HG03469 (cell line): ENCODE data around the gene PGAM2.

ENCODE experiments used
- ATAC-seq: cut with Tn5 transposase; IDR thresholded peaks from one replicate; pipeline ENCODE4 v1.9.1; 2021; ENCODE audit warnings: mild to moderate bottlenecking, moderate library complexity, moderate number of reproducible peaks; ENCODE audit not compliant: unreplicated experiment

PGAM2 gene

DNA sequence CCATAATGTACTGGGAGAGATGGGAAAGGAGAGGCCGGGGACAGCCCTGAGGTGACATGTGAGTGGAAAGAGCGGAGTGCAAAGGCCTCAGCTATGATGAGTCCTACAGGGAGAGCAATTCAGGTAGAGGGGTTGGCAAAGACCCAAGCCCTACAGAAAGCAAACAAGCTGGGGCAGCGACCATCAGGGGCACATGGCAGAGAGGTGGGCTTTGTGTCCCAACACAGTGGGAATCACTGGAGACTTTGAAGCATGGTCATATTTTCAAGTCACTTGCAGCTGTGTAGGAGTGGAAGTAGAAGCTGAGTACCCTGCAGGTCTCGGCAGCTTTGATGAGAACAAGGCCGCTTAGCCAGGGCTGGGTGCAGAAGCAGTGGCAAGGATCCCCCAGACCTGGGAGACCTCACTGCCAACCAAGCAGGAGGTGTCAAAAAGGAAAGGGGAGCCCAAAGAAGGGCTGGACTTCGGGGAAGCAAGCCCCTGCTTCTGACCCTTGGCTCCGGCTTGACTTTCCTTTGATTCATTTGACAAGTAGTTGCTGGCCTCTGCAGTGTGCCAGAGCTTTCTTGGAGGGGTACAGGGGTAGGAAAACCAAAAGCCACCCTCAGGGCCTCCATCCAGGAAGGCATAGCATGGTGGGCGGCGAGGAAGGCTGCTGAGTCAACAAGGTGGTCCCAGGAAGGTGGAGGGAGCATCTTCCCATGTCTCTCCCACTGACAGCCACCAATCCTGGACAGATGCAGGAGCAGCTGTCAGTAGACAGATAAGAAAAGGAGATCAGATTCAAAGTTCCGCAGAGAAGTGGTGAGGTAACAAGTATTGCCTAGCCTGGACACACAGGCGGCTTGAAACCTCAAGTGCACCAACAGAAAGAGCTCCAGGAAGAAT, 1.9 kb upstream of the PGAM2 start:
- ATAC-seq: no peak

DNA sequence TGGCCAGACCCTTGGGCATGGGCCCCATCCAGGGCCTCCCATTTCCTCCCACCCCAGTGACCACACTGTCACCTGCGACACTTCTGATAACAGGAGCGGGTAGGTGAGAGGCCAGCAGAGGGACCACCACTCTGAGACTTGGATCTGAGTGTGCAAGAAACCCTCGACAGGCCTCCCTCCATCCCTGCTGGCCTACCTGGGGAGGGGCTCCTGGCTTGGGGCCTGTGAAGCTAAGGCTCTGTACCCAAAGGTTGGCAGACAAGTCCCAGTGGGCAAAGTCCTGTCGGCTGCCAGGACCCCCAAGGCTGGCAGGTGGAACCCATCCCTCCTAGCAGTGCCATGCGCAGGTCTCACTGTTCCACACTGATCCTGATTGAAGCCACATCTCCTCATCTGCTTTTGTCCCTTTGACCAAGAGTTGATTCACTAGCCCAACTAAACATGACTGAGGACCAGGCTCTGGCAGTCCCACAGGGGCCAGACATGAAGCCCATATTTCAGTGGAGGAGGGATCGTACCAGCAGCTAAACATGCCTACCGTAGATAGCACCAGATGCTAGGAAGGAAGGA, 1.2 kb upstream of the PGAM2 start:
- no peak for ATAC-seq

DNA sequence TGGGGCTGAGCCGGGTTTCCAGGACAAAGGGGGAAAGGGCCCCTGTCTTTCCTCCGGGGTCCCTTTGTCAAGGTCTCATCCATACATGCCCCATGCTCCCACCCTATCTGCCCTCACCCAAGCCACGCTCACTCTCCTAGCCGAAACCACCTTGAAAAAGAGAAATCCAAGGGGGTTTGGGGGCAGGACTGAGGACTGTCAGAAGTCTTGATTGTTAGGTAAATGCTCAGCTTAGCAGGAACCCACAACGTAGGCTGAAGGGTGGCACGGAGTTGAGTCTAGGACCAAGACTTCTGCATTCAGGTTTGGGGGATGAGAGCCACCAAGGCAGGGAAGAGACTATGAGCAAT, 719 bp upstream of the PGAM2 start:
- no peak for ATAC-seq

DNA sequence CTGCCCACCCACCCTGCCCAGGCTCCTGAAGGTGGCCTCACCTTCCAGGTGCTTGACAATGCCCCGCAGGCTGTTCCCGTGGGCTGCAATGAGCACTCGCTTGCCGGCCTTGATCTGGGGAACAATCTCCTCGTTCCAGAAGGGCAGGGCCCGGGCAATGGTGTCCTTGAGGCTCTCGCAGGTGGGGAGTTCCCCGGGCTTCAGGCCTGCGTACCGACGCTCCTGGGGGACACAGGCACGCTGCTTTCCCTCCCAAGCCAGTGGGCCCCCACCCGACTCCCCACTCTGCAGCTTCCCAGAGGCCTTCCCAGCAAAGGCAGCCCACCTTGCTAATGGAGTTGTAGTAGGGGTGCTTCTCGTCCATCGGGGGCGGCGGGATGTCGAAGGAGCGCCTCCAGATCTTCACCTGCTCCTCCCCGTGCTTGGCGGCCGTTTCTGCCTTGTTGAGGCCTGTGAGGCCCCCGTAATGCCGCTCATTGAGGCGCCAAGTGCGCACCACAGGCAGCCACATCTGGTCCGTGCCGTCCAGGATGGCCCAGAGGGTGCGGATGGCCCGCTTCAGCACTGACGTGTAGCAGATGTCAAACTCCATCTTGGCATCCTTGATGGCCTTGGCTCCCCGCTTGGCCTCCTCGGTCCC, 456 bp downstream of the PGAM2 start:
- no peak for ATAC-seq

DNA sequence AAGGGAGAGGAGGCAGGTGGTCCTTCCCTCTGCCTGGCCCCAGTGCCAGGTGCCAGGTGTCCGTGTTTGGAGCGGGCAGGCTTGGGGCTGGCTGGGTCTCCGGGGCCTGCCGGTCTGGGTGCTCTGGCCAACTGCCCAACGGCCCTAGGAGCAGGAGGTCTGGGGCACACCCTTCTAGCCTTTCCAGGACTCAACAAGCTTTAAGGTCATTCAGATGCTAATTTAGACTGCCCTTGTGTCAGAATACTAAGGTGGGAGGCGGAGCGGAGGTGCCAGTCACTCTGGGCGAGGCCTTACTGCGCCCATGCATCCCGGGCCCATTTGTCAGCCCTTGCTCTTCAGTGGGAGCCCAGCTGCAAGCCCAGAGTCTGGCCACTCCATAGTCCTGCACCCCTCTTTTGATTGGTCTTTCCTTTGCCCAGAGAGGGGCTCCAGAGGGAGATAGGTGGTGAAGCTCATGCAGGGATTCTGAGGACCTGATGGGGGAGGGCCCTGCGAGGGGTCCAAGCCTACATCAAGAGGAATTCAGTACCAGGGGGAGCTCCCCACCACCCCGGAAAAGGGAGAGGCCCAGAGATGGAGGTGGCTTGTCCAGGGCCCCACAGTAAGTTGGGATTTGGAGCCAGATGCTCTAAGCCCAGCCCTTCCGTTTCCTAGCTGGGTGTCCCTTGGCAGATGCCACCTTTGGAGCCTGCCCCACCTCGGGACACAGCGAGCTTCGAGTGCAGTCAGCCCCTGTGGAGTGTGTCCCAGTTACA, 1.3 kb downstream of the PGAM2 start:
- ATAC-seq: no peak

DNA sequence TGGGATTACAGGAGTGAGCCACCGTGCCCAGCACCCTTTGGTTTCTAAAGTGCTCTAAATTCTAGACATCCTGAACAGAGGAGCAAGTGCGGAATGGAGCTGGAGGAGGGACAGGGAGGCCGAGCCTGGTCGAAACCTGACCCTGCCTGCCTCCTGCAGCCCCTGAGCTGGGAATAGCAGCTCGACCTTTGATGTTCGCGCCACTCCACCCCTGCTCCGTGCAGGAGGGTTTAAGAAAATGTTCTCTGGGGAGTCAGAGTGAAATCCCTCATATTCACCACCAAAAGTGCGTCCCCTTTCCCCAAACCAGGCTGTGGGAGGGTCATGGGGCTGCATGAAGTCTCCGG, 1.8 kb downstream of the PGAM2 start:
- ATAC-seq: no peak

DNA sequence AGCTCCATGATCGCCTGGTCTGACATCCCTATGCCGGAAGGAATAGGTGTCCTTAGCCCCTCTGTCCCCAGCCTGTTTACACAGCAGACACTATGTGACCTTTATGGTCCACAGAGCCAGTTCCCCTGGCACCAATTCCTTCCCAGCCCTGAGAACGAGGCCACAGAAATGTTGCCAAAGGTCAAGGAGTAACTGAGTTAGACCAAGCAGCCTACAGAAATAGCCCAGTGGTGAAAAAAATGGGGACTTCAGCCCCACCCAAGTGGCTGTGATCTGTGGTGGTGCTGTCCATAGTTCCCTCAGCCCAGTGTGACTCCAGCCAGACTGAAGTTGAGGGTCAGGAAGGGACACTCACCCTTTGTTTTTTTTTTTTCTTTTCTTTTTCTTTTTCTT, 2.5 kb downstream of the PGAM2 start:
- ATAC-seq: no peak

DNA sequence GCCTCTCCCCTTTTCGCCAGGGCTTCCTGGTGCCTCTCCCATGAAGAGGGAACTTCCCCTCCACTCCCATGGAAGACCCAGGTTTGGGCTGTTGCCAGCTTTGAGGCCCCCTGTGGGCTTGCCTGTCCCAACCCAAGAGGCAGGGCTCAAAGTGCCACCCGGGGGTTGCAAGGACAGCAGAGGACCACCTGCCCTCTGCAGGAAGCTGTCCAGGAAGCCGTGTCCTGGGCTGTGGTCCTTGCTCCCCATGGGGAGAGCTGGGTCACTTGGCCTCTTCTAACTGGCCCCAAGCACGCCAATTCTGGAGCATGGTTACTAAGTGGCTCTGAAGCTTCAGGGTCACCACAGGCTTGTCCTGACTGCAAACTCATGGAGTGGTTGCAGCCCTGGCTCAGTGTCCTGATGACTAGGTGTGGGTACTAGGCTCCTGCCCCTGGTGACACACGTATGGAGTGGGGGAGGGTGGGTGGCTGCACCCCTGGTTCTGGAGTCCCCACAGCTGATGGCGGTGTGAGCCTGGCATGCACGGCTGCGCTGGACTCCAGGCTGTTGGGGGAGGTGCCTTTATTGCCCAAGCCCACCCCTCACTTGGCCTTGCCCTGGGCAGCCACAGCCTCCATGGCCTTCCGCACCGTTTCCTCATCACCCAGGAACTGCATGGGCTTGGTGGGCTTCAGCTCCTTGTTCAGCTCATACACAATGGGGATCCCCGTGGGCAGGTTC, 3.0 kb downstream of the PGAM2 start:
- no peak for ATAC-seq

DNA sequence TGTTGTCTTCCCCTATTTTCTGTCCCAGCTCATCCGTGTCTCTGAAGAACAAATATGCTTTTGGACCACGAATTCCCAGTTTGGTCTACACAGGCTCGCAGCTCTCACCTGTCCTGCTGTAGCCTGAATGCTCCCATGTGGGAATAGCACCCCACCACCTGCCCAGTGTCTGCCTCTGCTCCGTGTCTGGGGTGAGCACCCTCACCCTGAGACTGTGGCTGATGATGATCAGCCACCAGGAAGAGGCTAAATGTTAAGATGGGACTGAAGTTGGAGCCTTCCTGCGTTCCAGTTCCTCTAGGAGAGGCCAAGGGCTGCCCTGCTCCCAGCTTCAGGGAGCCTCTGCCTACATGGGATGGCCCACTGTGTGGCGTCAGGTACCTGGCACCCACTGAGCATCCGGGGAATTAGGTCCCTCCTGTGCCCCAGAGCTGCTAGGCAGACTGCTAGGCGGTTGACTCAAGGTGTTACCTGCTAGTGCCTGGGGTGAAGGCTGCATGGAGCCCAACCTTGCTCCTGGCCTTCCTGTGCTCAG, 3.7 kb downstream of the PGAM2 start:
- ATAC-seq: no peak

DNA sequence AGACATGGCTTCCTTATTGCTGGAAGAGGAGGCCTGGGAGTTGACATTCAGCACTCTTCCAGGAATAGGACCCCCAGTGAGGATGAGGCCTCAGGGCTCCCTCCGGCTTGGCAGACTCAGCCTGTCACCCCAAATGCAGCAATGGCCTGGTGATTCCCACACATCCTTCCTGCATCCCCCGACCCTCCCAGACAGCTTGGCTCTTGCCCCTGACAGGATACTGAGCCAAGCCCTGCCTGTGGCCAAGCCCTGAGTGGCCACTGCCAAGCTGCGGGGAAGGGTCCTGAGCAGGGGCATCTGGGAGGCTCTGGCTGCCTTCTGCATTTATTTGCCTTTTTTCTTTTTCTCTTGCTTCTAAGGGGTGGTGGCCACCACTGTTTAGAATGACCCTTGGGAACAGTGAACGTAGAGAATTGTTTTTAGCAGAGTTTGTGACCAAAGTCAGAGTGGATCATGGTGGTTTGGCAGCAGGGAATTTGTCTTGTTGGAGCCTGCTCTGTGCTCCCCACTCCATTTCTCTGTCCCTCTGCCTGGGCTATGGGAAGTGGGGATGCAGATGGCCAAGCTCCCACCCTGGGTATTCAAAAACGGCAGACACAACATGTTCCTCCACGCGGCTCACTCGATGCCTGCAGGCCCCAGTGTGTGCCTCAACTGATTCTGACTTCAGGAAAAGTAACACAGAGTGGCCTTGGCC, 4.3 kb downstream of the PGAM2 start:
- ATAC-seq: no peak

DNA sequence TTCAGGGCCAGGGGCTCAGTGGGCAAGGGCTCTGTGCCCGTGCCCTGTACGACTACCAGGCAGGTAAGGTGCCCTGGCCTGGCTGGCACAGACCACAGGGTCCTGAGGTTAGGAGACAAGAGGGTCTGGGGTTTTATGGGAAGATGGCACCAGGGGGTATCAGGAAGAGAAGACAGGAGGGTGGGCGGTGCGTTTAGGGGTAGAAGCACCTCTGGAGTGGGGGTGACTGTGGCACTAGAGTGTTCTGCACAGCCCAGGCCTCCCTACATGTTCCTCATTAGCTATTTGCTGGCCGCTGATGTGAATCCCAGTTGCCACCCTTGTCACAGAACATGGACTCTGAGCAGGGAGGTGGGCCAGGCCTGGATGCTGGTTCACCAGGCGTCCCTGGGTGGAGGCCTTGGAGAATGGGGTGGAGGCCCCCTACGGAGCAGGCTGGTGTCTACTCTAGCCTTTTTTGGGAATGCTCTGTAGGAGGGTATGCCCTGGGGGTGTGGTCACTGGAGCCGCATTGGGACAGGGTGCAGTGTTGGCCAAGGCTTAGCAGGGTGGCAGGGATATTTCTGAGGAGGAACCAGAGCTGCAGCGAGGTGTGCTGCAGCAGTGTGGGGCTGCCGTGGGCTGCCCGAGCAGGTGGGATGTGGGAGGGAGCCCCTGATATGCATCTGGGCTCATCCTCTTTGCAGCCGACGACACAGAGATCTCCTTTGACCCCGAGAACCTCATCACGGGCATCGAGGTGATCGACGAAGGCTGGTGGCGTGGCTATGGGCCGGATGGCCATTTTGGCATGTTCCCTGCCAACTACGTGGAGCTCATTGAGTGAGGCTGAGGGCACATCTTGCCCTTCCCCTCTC, 5.0 kb downstream of the PGAM2 start:
- ATAC-seq: no peak

DNA sequence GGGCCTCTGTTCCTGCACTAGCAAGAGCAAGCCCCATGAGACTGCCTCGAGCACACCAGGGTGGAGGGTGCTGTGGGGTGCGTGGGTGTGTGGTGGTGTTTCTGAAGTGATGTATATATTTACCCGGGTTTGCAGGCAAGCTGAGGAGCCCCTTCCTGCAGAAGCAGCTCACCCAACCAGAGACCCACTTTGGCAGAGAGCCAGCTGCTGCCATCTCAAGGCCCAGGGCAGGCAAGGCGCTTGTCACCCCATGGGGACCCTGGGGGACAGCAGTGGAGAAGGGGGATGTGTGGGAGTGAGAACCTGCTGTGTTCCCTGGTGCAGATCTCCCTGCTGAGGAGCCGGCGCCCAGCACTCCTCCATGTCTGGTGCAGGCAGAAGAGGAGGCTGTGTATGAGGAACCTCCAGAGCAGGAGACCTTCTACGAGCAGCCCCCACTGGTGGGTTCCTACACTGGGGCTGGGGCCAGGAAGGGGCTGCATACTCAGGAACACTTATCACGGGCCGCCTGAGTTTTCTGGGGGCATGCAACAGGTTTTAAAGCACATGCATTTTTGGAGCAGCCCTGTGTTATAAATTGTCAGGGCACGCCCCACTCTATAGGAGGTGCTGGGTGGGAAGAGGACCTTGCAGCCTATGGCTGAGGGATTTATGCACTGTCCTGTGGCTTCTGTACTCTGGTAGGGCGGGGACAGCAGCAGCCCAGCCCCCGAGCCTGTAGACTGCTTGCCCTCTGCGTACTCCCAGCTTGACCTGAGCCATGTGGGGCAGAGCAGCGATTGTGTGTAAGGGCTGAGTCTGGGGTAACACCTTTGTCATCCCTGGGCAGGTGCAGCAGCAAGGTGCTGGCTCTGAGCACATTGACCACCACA, 5.9 kb downstream of the PGAM2 start:
- peak; percentile 53 for ATAC-seq

DNA sequence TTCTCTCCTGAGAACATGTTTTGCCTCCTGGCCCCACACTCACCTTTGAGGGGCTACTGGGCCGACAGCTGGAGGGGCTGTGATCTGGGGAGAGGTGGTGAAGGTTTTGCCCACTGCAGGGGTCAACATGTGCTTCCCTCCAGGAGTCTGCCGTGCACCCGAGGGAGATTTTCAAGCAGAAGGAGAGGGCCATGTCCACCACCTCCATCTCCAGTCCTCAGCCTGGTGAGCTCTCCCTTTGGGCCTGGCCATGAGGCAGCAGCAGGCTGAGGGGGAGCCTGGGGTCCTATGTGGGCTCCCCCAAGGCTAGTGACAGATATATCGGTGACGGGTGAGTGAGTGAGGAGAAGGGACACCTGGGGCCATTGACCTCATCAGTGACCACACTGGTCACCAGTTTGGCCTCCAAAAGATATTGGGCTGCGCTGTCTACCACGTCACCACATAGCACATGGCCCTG, 6.6 kb downstream of the PGAM2 start:
- no peak for ATAC-seq

DNA sequence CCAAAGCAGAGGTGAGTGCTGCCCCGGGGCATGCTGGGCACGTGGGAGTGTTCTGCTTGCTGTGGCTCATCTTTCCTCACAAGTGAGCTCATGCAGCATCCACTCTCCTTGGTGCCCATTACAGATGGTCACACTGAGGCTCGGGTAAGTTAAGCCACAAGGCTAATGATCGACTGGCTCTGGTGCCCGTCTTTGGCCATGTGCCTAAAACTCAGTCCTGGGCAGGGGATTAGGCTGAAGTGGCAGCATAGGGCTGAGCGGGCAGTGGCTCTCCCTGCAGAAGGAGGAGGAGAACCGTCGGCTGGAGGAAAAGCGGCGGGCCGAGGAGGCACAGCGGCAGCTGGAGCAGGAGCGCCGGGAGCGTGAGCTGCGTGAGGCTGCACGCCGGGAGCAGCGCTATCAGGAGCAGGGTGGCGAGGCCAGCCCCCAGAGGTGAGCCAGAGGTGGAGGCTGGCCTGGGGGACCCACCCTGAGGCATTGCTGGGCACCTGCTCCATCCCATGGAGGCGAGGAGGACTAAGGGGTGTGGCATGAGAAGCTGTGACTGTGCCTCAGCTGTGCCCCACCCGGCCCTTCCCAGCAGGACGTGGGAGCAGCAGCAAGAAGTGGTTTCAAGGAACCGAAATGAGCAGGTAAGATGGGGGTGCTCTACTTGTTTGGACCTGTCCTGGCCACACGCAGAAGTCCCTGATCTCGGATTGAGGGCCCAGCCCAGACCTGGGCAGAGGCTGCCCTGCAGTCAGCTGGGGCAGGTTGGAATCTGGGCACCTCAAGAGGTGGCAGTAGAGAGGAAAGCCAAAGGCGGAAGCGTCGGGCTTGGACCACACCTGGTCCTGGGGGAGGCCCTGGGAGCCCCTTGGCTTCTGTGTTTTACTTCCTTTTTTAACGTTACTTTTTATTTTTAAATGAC, 7.3 kb downstream of the PGAM2 start:
- no peak for ATAC-seq

DNA sequence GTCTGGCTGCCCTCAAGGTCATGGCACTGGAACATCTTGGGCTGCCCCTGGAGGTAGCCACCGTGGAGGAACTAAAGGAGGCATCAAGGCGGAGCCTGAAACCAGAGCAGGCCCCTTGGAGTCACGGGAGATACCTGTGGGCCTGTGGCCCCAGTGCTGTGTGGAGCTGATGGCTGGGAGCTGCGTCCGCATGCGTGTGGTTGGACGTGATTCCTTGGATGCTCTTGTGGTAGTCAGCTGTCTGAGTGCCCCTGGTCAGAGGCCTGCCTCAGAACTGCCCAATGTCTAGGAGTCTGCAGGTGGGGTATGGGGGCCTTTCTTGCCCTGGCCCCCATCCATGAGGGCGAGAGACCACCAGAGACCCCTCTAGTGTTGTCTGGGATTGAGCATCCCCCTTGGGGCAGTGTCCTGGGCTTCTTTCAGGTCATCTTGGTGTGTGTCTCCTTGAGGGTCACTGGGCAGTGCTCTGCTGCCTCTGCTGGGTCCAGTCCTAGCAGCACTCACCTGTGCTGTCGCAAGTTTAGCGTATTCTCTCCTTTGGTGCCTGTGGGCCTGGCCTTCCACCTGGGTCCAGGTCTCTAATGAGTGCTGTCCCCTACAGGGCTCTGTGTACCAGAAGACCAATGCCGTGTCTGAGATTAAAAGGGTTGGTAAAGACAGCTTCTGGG, 8.1 kb downstream of the PGAM2 start:
- no peak for ATAC-seq

DNA sequence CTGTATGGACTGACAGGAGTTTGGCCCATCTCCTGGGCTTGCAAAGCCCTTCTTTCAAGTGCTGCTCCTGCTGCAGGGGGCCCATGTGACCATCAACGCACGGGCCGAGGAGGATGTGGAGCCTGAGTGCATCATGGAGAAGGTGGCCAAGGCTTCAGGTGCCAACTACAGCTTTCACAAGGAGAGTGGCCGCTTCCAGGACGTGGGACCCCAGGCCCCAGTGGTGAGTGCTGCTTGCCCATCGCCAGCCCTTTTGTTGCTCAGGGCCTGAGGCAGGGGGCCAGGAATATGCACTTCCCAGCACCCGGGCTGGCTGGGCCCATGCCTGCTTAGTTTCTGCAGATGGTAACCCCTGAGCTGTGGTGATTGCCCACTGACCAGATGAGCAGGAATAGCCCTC, 8.7 kb downstream of the PGAM2 start:
- ATAC-seq: no peak
